HG03354 (cell line): ENCODE data around the gene NFS1.

Experiments
- ATAC-seq: cut with Tn5 transposase; IDR thresholded peaks from one replicate; pipeline ENCODE4 v1.9.1; 2021; ENCODE audit warnings: mild to moderate bottlenecking; ENCODE audit not compliant: unreplicated experiment, poor library complexity, severe bottlenecking

The NFS1 gene

DNA sequence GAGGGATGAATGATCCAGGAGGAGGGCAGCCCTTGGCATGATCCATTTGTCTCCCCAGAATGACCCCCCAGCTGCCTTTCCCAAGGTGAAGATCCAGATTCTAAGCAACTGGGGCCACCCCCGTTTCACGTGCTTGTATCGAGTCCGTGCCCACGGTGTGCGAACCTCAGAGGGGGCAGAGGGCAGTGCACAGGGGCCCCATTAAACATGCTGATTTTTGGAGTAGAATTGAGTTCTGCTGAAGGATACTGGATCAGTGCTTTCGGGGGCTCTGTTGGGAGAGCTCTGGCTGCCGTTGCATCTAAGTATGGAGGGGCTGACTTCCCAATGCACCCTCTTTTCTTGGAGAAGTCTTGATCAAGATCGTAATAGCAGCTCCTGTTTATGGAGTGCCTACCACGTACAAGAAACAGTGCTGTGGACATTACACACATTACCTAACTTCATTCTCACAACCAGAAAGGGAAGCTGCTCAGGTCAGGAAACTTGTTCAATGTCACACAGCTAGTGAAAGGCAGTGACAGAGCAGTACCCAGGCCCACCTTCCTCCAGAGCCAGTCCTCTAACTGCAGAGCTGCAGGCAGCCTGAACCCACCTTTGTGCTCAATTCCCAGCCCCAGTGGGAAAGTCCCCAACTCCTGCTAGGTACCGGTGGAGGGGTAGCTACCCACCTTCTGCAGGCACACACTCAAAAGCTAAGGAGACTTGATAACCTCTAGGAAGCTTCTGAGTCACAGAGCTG, 78.2 kb downstream of the NFS1 start:
- no peak for ATAC-seq

- peak; percentile 38 for ATAC-seq
Observed at GRCh38 chr20:35619196-35620095, 79.7 kb downstream of the NFS1 start.

- ATAC-seq = no peak
Observed at GRCh38 chr20:35618263-35619131, 80.7 kb downstream of the NFS1 start.
